IPS-NIHi11 (cell line): ENCODE data around the gene KAZALD1.
A peak's percentile ranks its signal among the peaks of the same experiment; 100 is the strongest.
"Not testable (repeated sequence)": the region's sequence is repeated elsewhere in the genome, so short reads cannot be mapped to it uniquely, and the experiment has no call there.

Experiments
- DNase-seq: peaks from one replicate; pipeline ENCODE4 v3.0.0; 2012; ENCODE audit warnings: mixed read lengths, low spot score

KAZALD1 gene

GRCh38 chr10:101030496-101031127, 31.2 kb upstream of the KAZALD1 start:
- peak; percentile 34 for DNase-seq

- peak; percentile 97 for DNase-seq
Measured at GRCh38 chr10:101031128-101031795, 30.5 kb upstream of the KAZALD1 start, which contains the start of the genes PDZD7 and SFXN3. TSS of gene PDZD7 (minus strand) at chr10:101031129. CDS start at chr10:101030219, 910 bp downstream. TSS of gene SFXN3 (plus strand) at chr10:101031234. CDS start at chr10:101034695, 3,461 bp downstream.

GRCh38 chr10:101031796-101032636, 29.8 kb upstream of the KAZALD1 start:
- peak; percentile 71 for DNase-seq

- DNase-seq = peak; percentile 40
Measured at GRCh38 chr10:101032637-101033224, 29.1 kb upstream of the KAZALD1 start.

DNA sequence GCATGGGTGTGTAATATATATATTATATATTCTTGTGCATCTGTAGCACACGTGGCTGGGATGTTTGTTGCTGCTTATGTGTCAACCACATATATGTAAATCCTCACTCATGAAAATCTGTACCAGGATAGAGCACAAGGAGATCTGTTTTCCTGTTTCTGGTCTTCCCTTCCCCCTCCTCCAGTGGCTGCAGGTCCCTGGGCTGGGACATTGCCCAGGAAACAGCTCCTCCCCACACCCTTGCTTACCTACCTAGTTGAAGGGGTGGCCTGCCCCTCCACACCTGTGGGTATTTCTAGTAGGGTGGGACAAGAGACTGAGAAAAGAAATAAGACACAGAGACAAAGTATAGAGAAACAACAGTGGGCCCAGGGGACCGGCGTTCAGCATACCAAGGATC, 28.5 kb upstream of the KAZALD1 start:
- no peak for DNase-seq

GRCh38 chr10:101034404-101034803, 27.4 kb upstream of the KAZALD1 start:
- DNase-seq = not testable (repeated sequence)

- no peak for DNase-seq
Measured at GRCh38 chr10:101035314-101035713, 26.5 kb upstream of the KAZALD1 start.

GRCh38 chr10:101035916-101036702, 25.7 kb upstream of the KAZALD1 start:
- DNase-seq = no peak

- no peak for DNase-seq
Measured at GRCh38 chr10:101036726-101037125, 25.1 kb upstream of the KAZALD1 start.

DNA sequence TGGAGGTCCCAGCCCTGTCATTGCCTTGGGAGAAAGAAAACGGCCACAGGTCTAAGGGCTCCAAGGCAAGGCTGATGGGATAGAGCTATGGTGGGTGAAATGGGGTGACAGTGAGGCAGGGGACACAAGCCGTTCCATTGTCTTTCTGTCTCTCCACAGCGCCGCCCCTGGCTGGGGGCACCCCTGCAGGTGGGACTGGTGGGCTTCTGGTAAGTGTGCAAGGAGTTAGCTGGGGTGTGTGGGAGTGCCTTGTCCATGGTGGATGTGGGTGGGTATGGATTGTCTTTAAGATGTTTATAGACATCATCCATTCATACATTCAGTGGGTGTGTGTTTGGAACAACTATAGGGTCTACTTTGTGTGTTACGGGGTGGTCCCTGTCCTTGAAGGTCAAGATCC, 23.3 kb upstream of the KAZALD1 start:
- peak; percentile 19 for DNase-seq

DNA sequence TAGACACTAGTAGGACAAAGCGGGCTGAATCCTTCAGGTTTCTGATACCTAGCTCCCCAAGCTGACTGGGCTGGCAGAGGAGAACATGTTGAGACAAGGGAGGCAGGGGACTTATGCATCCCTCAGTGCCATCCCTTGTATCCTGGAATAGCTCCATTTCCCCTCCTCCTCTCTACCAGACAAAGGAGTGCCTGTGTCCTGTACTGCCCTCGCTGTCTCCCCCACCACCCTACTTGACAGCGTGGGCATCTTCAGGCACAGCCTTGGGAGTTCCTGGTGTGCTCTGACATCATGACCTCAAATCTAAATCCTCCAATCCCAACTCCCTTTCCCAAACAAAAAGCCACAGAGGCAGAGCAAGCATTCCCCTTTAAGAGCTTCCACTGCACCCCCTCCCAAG, 21.7 kb upstream of the KAZALD1 start:
- DNase-seq = no peak

DNA sequence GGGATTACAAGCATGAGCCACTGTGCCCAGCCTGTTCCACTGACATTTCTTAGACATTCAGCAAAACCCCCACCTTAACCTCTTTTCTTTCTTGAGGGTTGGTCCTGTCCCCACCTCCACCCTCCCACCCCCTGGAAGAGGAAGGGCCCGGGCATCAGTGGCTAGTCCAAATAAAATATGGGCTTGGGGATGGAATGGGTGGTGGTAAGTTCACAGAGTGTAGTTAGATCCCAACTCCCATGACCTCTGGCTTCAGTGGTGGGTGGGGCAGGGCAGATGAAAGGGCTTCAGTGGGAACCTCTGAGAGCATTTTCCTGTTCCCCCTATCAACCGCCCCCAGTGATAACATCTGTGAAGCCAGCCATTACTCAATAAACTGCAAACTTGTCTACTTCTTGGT, 20.9 kb upstream of the KAZALD1 start:
- DNase-seq = no peak

DNA sequence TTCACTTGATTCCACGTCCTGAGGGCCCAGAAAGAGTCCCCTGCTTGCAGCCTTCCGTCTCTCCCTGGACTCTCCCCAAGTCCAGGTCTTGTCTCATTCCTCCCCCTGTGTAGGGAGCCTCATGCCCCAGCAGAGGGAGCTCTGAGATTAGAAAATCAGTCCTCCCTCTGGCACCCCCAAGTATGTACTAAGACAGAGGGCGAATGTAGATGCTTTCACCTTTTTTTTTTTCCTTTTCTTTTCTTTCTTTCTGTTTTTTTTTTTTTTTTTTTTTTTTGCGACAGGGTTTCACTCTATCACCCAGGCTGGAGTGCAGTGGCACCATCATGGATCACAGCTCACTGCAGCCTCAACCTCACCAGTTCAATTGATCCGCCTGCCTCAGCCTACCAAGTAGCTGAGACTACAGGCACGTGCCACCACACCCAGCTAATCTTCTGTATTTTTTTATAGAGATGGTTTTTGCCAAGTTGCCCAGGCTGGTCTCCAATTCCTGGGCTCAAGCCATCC, 20.5 kb upstream of the KAZALD1 start:
- peak; percentile 80 for DNase-seq

DNA sequence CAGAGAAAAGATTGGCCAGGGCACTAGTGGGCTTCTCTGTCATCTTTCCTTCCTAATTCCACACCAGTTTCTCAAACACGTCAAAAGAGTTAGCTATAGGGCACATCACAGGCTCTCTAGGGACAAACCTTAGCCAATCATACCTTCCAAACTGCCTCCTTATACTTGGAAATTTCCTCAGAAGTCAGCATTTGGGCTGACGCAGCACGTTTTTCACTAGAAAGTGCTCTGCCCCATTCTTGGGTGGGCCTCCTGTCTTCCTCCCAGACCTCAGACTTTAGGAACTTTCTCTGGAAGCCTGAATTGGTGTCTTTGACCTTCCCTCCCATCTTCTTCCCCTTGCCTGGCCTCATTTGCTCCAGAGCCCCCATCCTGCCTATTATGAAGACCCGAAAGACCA, 19.7 kb upstream of the KAZALD1 start:
- DNase-seq = no peak

DNA sequence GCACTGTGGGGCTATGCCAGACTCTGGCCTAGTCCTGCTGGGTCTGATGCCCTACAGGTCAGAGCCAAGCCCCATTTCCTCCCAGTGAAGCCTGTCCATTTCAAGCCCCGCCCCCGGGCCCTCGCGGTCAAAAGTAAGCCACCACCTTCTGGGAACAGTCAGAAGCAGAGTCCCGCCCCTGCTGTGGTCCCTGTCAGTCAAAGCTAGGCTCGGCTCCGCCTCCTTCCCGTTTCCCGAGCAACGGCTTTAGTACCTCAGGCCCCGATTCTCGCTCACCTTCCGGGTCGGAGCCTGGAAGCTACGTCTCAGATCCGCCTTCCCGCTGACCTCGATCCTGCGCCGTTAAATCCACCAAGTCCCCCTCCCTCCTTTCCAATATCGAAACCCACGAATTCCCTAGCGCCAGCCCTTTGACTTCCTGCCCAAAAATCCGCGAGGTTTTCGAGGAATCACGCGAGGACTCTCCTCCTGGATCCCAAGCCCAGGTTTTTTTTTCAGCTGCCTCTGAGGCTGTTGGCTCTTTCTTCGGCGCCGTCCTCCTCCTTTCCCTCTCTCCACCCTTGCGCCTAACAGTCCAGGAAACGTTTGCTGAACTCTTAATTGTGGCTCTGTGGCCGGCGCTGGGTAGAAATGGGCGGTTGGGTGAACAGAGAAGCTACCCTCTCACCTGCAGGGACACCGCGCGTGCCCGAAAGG, 19.0 kb upstream of the KAZALD1 start:
- peak; percentile 92 for DNase-seq

- no peak for DNase-seq
Measured at GRCh38 chr10:101043363-101043707, 18.5 kb upstream of the KAZALD1 start.

DNA sequence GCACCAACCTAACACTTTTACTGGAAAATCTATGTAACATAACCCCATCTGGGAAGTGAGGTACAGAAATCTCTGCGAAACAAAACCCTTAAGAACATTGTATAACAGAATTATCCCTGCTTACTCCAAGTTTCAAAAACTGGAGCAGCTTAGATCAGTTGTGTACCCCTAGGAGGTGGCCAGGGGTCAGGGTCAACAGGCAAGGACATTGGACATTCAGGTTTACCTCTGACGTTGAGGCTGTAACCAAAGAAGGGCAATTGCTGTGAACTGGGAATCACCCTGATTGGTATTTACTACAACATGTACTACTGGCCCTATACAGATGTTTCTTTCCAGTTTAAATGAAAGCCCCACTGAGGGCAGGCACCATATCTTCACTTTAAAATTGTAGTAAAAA, 17.7 kb upstream of the KAZALD1 start:
- no peak for DNase-seq

- DNase-seq = peak; percentile 35
Measured at GRCh38 chr10:101046332-101047238, 15.2 kb upstream of the KAZALD1 start.

GRCh38 chr10:101047268-101047667, 14.5 kb upstream of the KAZALD1 start:
- DNase-seq = peak; percentile 21
